Heart right ventricle (tissue), 16 donors: Measurements from ENCODE around the gene CUL4A. TPM values are rescaled to one million over a fixed set of nuclear protein-coding genes. Genes with fewer than 3 reads are reported as not detected.

ENCODE experiments used
- ATAC-seq, 8 donors: fragments of 200-7000 bp; cut with Tn5 transposase; one replicate each; pipeline ENCODE4 v1.9.1; 2020; ENCODE audit warnings: mild to moderate bottlenecking in 8 of 8, moderate library complexity in 8 of 8, moderate number of reproducible peaks in 1 of 8
- DNase-seq, 2 donors: peaks; one replicate each; pipeline ENCODE4 v3.0.0-alpha.2; 2020
- H3K27ac ChIP-seq, 10 donors: fragments of 200-600 bp; sonication (generic) in 2 of 10; one replicate each; pipeline versions ENCODE4 v1.5.0 to v1.8.0; 2020 to 2022; ENCODE audit warnings: mild to moderate bottlenecking in 3 of 10
- H3K27me3 ChIP-seq, 7 donors: fragments of 200-600 bp; one replicate each; pipeline ENCODE4 v1.8.0; 2021 to 2022; ENCODE audit warnings: mild to moderate bottlenecking in 2 of 7
- H3K36me3 ChIP-seq, 9 donors: fragments of 200-600 bp; sonication (generic) in 1 of 9; one replicate each; pipeline versions ENCODE4 v1.5.0 to v1.8.0; 2020 to 2022; ENCODE audit warnings: mild to moderate bottlenecking in 2 of 9
- H3K4me1 ChIP-seq, 9 donors: fragments of 200-600 bp; sonication (generic) in 1 of 9; one replicate each; pipeline versions ENCODE4 v1.5.0 to v1.8.0; 2020 to 2022; ENCODE audit warnings: mild to moderate bottlenecking in 4 of 9
- H3K4me3 ChIP-seq, 10 donors: fragments of 200-600 bp; sonication (generic) in 2 of 10; one replicate each; pipeline versions ENCODE4 v1.5.0 to v1.8.0; 2020 to 2022; ENCODE audit warnings: mild to moderate bottlenecking in 7 of 10, moderate library complexity in 2 of 10
- H3K9me3 ChIP-seq, 11 donors: fragments of 200-600 bp in 10 of 11; sonication (generic) in 2 of 11; one replicate each; pipeline versions ENCODE4 v1.5.0 to v1.8.0; 2013 to 2022; ENCODE audit warnings: mild to moderate bottlenecking in 2 of 11, control low read depth in 1 of 11, moderate library complexity in 1 of 11
- CTCF ChIP-seq, 9 donors: fragments of 200-600 bp; sonication (generic) in 2 of 9; IDR thresholded peaks; one replicate each; pipeline versions ENCODE4 v1.5.0 to v1.8.0; 2021 to 2022; ENCODE audit warnings: antibody characterized with exemption in 9 of 9, mild to moderate bottlenecking in 5 of 9, moderate library complexity in 1 of 9
- WGBS, 2 donors: extraction: QIAGEN DNeasy Blood & Tissue Kit; methylation state at CpG; one replicate each; pipeline ENCODE4 v1.1.7; 2013; ENCODE audit warnings: inconsistent platforms in 1 of 2; 5-methylcytosine and 5-hydroxymethylcytosine counted together
- intact Hi-C, 10 donors: fragments of 100-400 bp; cut with DNase I; formaldehyde crosslinking; loops; one replicate each; pipeline versions ENCODE4 v1.11.1 to v1.14.2; 2022
- polyA plus RNA-seq, 2 donors: library from polyadenylated mRNA; stranded (reverse); fragments of 200-250 nt; gene quantifications; one replicate each; pipeline ENCODE4 v1.2.3, GENCODE V29; 2013
- total RNA-seq, 10 donors: library from RNA; stranded (reverse); fragmentation: NEBNext Ultra II Directional in 3 of 10; extraction: Animal tissue kit (Norgen Biotek cat#: 25700) in 3 of 10; gene quantifications; one replicate each; pipeline versions ENCODE4 v1.2.1 to v1.2.4, GENCODE V29; 2021 to 2023
- donor health status: Arrhythmogenic right ventricular cardiomyopathy.
- donor health status: ischemic (EF 13 %, LVEDD 7.1; RV severe dilation, severe dysfunction).
- donor health status: healthy with polysubstance abuse.
- donor health status: DM: no; HTN: yes; CAD: no.
- donor health status: DM: no; HTN: no; CAD: no.
- donor health status: ischemic (EF 25% LVEDD 6.9; RV normal size, moderate dysfunction).
- donor health status: ischemic (EF 25% LVEDD 5.7; RV mildly dilated, moderate dysfunction).
- donor health status: healthy.
- donor health status: DM: yes; HTN: yes; CAD: no.
- donor health status: Ischemic cardiomyopathy.
- donor health status: ischemic (EF 35%, LVEDD 5.7; RV mildly dilated, moderate dysfunction).
- donor health status: nonischemic (EF 11% LVEDD 7.7; RV severe dilation, severe dysfunction).
- donor health status: DM: yes; HTN: yes; CAD: no.
- donor health status: PGD.
- donor health status: ischemic (EF 29% LVEDD 5.4; RV normal size, mild dysfunction).
- donor health status: nonischemic (EF 23%, LVEDD 6.1; RV moderate dilation, normal function).

The CUL4A gene
- total and polyA plus RNA-seq, 12 donors: 35.8 to 141 (median 110) TPM

- Histone ChIP-seq H3K9me3 (peaks cover 0 to 5% (median 0%) of the 10 kb centered on the region in 11 donors), H3K27me3 (no peaks in the 10 kb centered on the region), H3K4me3 (no peak overlapping the region), H3K4me1 (peaks cover 0 to 17% (median 0%) of the 10 kb centered on the region in 9 donors), H3K36me3 (peaks cover 0 to 73% (median 34%) of the 10 kb centered on the region in 9 donors), H3K27ac (no peak overlapping the region)
- TF ChIP-seq CTCF (IDR thresholded peaks at IDR 0.05): no peak
- 96% methylated on average over 13 of the region's 13 CpGs for WGBS, 2 donors
- intact Hi-C loops: no loop called here
- ATAC-seq (no peak), DNase-seq (no peak)
Observed at GRCh38 chr13:113172419-113172926, 36.9 kb upstream of the CUL4A start.

GRCh38 chr13:113176280-113176679 lies 33.1 kb upstream of the CUL4A start:
- peaks cover 0 to 96% (median 63%) of the 10 kb centered on the region in 9 donors for H3K36me3 ChIP-seq
- WGBS, 2 donors: 70 to 74% methylated on average over 5 of the region's 5 CpGs
- intact Hi-C loops: no loop called here
- no peak overlapping the region for H3K4me3 ChIP-seq
- DNase-seq (peak in 1 of 2 donors; percentile 31), ATAC-seq (peak in 1 of 8 donors; percentile 40)
- H3K27ac ChIP-seq: peak overlapping the region in 1 of 10 donors; percentile 53
- H3K4me1 ChIP-seq: peaks cover 0 to 33% (median 21%) of the 10 kb centered on the region in 9 donors
- TF ChIP-seq CTCF (IDR thresholded peaks at IDR 0.05): no peak
- no peaks in the 10 kb centered on the region for H3K27me3 ChIP-seq
- H3K9me3 ChIP-seq: no peaks in the 10 kb centered on the region

- intact Hi-C loops: no loop called here
- H3K27ac ChIP-seq: peak overlapping the region in 1 of 10 donors; percentile 53
- ATAC-seq: no peak
- H3K27me3 ChIP-seq: no peaks in the 10 kb centered on the region
- H3K9me3 ChIP-seq: no peaks in the 10 kb centered on the region
- H3K4me1 ChIP-seq: peaks cover 0 to 33% (median 21%) of the 10 kb centered on the region in 9 donors
- H3K4me3 ChIP-seq: no peak overlapping the region
- peaks cover 0 to 96% (median 59%) of the 10 kb centered on the region in 9 donors for H3K36me3 ChIP-seq
- no peak for DNase-seq
- WGBS, 2 donors: 97 to 99% methylated on average over 14 of the region's 14 CpGs
- TF ChIP-seq CTCF (IDR thresholded peaks at IDR 0.05): no peak
Observed at GRCh38 chr13:113176822-113177221, 32.6 kb upstream of the CUL4A start.

- WGBS, 2 donors: 52 to 63% methylated on average over 25 of the region's 25 CpGs
- TF ChIP-seq CTCF (IDR thresholded peaks at IDR 0.05): no peak
- Histone ChIP-seq H3K4me1 (peaks cover 0 to 33% (median 21%) of the 10 kb centered on the region in 9 donors), H3K36me3 (peaks cover 0 to 97% (median 63%) of the 10 kb centered on the region in 9 donors), H3K4me3 (no peak overlapping the region), H3K9me3 (no peaks in the 10 kb centered on the region), H3K27me3 (no peaks in the 10 kb centered on the region), H3K27ac (peak overlapping the region in 5 of 10 donors; percentile 29 to 55 (median 37))
- no peak for DNase-seq
- peak in 3 of 8 donors; percentile 9 to 52 (median 20) for ATAC-seq
- intact Hi-C loops: no loop called here
Observed at GRCh38 chr13:113178070-113178895, 31.1 kb upstream of the CUL4A start.
